Activated CD8-positive, alpha-beta memory T cell treated with anti-CD3 and anti-CD28 coated beads, Interleukin-2, amount 50 U/mL, for 1 hour (primary cell): ENCODE results near the gene PRR23E.

ENCODE experiments used
- DNase-seq: peaks from one replicate; pipeline ENCODE4 v3.0.0-alpha.2; 2020; ENCODE audit errors: extremely low read depth

Gene PRR23E

DNA sequence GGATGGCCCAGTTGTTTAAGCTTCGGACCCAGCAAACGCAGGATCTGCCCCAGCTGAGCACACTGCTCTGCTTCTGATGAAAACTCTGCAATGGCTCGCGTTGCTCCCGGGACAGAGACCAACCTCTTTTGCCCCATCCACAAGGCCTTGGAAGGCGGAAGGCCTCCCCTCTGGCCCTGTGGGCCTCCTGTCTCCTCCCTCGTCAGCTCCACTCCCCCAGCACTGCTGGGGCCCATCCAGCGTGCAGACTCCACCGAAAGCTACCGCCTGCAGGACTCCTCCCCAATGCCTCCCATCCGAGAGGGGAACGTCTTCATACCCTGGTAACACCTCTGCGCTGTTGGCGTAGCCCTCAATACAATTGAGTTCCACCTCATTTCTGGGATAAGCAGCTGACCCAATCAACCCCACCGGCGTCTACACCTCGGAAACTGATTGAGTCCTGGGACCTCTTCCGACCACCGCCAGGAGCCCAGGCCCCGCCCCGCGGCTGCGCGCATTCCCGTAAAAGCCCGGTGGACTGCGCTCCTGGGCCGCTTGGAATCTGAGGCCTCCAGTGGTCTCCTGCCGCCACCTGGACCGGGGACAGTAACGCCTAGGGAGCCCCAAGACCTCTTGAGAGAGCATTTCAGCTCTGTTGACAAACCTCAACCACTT is at the start of gene PRR23E:
Gene PRR23E (plus strand): TSS at position 556 of the 657 bp plus-strand sequence. CDS start 3,555 bp downstream, outside the sequence.
- DNase-seq, result no peak

GRCh38 chr3:127143172-127143571 is 49.8 kb upstream of the PRR23E start:
- no peak for DNase-seq

DNA sequence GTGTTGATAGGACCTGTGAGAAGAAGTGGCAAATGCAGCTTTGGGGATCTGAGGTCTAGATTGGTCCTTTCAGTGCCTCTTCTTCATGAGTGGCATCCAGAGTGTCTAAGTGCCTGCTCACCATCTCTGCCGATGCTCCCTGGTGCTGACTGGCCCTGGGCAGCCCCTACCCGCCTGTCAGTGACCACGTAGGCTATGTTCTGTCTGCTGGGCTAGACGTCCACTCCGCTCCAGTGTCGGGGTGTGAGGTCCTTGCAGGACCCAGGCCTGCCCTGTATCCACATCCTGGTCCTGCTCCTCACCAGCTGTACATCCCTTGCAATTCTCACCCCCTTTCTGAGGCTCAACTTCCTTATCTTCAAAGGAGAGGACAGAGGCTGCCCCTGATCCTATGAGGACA is 48.3 kb upstream of the PRR23E start:
- DNase-seq, result no peak

DNA sequence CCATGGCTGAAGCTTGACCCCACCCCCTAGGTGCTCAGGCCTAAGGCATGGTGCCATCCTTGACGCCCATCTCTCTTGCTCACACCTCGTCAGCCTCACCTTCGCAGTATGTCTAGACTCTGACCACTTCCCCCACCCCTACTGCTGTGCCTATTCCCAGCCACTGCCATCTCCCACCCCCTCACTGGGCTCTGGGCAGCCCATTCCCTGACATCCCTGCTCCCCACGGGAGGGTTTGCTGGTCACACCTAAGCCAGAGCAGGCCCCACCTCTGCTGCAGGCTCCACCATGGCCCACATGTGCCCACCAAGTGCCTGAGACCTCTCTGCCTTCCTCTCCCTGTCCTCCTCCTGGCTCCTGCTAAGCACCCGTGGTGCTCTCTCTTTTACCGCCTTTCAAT is 47.7 kb upstream of the PRR23E start:
- no peak for DNase-seq

- DNase-seq, result no peak
These were observed 45.5 kb upstream of the PRR23E start for GRCh38 chr3:127147291-127147885.

DNA sequence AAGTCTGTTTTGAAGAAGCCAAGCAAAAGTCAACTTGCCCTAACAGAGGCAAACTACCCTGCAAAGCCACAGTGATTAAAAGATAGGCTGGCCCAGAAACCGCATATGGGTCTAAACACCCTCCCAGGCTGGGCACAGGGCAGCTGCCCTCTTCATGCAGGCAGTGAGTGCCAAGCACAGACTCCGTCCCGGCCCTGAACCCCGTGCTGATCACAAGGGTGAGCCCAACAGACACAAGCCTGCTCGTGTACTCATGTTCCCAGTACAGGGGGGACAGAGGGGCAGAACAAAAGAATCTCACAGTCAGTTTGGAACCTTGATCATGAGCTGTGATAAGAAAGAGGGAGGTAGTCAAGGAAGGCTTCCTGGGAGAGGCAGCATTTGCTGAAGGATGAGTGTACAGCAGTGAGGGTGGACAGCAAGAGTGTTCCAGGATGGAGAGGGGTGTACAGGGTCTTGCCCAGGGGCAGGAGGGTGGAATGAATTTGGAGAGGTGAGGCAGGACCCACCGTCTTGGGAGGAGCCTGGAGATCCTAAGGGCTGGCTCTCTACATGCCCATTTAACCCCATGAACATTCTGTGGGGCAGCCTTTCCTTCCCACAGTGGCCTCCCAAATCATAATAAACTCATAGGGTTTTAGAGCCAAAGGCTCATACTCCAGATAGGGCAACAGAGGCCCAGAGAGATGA is 43.2 kb upstream of the PRR23E start:
- DNase-seq, result no peak

- no peak for DNase-seq
These were observed 42.2 kb upstream of the PRR23E start for GRCh38 chr3:127150513-127151250.

- no peak for DNase-seq
These were observed 41.7 kb upstream of the PRR23E start for GRCh38 chr3:127151251-127151564.

DNA sequence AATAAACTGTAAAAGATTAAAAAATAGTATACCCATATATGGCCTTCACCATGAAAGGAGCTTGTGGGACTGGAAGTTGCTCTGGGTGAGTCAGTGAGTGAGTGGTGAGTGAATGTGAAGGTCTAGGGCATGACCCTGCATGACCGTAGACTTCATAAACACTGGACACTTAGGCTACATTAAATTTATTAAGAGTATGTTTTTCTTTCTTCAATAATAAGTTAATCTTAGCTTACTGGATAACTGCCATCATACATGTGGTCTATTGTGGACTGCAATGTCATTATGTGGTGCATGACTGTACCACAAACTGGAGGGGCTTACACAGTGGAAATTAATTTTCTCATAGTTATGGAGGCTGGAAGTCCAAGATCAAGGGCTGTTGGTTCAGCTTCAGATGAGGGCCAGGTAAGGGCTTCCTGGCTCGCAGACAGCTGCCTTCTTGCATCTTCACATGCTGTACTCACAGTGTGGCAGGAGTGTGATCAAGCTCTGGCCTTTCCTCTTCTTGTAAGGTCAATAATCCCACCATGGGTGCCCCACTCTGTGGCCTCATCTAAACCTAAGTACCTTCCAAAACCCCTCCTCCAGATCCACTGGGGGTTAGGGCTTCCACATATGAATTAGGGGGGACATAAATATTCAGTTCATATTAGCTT is 40.8 kb upstream of the PRR23E start:
- no peak for DNase-seq

DNA sequence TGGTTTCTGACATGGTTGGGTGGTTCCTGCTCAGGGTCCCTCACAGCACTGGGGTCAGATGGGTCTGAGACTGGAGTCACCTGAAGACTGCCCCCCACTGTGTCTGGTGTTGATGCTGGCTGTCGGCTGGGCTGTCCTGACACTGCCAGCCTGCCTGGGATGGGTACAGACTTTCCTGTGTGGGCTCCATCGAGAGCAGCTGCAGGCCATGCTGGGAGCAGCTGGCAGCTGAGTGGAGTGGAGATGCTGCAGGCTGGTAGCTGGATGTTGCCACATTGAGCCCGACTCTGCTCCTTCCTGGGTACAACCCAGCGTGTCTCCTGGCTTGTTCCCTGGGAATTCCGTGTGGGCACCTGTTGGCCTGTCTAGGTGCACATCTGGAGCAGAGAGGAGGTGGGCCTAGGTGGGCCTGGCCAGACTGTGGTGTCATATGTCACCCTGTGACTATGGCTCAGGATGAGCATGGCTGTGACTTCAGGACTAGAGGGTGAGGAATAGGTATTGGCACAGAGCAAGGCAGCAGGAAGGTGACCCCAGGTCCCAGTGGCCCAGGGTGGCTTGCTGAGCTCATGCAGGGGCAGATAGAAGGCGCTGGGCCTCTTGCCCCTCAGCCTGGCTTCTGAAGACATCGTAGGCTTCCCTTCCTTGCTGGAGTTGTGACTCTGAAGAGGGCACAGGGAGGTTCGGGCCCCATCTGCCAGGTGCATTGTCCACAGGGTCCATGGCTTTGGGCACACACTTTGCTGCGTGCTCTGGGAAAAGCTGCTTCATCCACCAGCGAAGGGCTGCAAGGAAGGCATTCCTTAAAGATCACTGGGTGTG is 40.0 kb upstream of the PRR23E start:
- no peak for DNase-seq

GRCh38 chr3:127153506-127153815 is 39.5 kb upstream of the PRR23E start:
- DNase-seq, result no peak

- DNase-seq, result no peak
These were observed 36.4 kb upstream of the PRR23E start for GRCh38 chr3:127156338-127157050.

DNA sequence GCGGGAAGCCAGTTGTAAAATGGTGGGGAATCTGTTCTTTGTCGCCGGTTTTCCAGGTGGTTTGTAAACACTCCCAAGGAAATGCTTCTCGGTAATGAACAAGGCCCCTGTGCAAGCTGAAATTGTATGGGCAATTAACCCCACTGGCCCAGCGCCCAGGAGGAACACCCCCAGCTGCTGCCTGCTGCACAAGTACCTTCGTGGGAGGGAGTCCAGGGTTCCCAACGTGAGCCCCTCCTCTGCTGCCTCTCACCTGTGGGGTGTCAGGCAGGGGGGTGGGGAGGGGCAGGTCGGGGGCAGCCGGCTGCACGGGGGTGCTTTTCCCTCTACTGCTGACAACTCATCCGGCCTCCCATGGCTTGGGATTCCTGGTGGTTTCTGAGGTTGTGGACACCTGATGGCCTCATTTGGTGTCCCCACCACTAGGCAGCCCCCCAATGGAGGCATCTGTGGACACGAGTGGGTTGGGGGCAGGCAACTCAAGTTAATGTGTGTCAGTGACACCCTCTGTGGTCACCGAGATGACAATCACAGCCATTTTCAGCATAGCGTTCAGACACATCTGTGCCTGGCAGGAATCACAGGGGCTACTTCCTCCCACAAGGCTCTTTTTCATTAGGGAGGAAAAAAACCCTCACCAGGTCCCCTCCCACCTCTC is 35.6 kb upstream of the PRR23E start:
- no peak for DNase-seq

DNA sequence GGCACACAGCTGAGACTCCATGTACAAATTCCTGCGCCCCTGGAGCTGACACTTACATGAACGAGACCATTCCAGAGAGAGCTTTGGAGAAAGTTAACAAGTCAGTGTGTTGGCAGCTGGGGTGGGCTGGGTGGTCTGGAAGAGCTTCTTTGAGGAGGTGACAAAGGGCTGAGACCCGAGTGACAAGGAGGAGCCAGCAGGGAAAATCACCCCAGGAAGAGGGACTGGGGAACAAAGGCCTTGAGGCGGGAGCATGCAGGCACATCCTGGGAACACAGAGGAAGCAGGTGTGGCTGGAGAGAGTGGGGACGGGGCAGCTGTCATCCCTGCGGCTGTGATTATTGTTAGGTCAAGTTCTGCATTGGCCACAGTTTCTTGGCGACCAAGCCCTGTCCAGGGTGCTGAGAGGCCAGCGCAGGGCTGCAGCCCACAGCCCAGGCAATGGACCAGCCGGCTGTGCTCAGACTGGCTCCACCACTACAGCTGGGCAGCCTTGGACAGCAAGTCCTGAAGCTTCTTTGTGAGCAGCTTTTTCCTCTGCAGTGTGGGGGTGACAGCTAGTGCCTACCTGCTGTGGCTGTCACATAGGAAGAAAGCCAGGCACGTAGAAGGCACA is 34.2 kb upstream of the PRR23E start:
- DNase-seq, result no peak

DNA sequence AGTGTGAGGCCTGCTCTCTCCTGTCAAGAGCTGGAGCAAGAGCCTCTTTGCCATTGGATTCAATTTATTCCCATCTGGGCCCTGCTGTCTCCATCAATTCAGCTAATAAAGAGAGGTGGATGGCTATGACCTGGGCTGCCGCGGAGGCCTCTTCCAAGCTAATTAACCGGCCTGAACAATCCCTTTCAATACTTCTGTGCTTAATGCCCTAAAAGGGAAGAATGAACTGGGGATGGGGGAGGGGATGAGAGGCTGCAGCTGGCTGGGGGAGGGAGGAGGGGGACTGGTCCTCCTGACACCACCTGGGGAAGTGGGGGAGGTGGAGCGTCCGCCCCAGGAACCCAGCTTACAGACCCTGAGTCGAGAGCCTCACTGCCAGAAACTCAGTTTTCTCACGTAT is 33.4 kb upstream of the PRR23E start:
- no peak for DNase-seq

GRCh38 chr3:127161236-127161635 is 31.7 kb upstream of the PRR23E start:
- no peak for DNase-seq

- no peak for DNase-seq
These were observed 30.9 kb upstream of the PRR23E start for GRCh38 chr3:127161973-127162579.

GRCh38 chr3:127162947-127163645 is 29.8 kb upstream of the PRR23E start:
- DNase-seq, result no peak

- no peak for DNase-seq
These were observed 28.3 kb upstream of the PRR23E start for GRCh38 chr3:127164615-127165014.
